B cell (primary cell): ENCODE measurements around the gene TRABD2A. TPM values are rescaled to one million over a fixed set of nuclear protein-coding genes. Genes with fewer than 3 reads are reported as not detected.

ENCODE experiments used
- ATAC-seq: fragments of 200-7000 bp; cut with Tn5 transposase; one replicate; pipeline ENCODE4 v1.10.0; 2021; ENCODE audit warnings: low read depth, mild to moderate bottlenecking, moderate number of reproducible peaks, moderate library complexity
- CTCF ChIA-PET: fragments of 350-600 bp; sonication (Branson Sonifier 250); formaldehyde crosslinking; loops from one replicate; lab custom pipeline; 2021; ENCODE audit warnings: antibody characterized with exemption, inconsistent platforms; lab: Charles Lee
- POLR2A ChIA-PET: fragments of 350-600 bp; sonication (Branson Sonifier 250); formaldehyde crosslinking; loops from one replicate; lab custom pipeline; 2021; ENCODE audit warnings: antibody characterized with exemption; lab: Charles Lee
- DNase-seq: peaks from one replicate; pipeline ENCODE4 v3.0.0; 2013
- H2AFZ ChIP-seq: 2 replicates; pipeline ENCODE4 v1.6.1; 2012; ENCODE audit warnings: mild to moderate bottlenecking, low read depth, low read length; ENCODE audit not compliant: insufficient read depth, poor library complexity, severe bottlenecking
- H3K27ac ChIP-seq, 2 donors: 1 replicate in 1 of 2; 2 replicates in 1 of 2; pipeline ENCODE4 v1.5.1; 2012 to 2013; ENCODE audit warnings: low read length in 2 of 2, mild to moderate bottlenecking in 2 of 2, moderate library complexity in 1 of 2
- H3K27me3 ChIP-seq, 4 experiments: fragments of 200-600 bp in 1 of 4; sonication (generic) in 1 of 4; replicated peaks in 1 of 4; 1 replicate in 2 of 4; 2 replicates in 2 of 4; pipeline versions ENCODE4 v1.6.1 to v1.7.0; 2013 to 2016; ENCODE audit warnings: low read length in 3 of 4, mild to moderate bottlenecking in 2 of 4, mixed read lengths in 1 of 4, moderate library complexity in 1 of 4; ENCODE audit not compliant: insufficient read depth in 4 of 4, control insufficient read depth in 3 of 4; ENCODE audit errors: control extremely low read depth in 1 of 4
- H3K36me3 ChIP-seq, 2 experiments: replicated peaks in 1 of 2; 1 replicate in 1 of 2; 2 replicates in 1 of 2; pipeline versions ENCODE4 v1.6.1 to v1.7.1; 2013; ENCODE audit warnings: low read length in 1 of 2; ENCODE audit not compliant: insufficient read depth in 2 of 2, control insufficient read depth in 1 of 2; ENCODE audit errors: control extremely low read depth in 1 of 2, extremely low read depth in 1 of 2
- H3K4me1 ChIP-seq, 2 donors: fragments of 200-600 bp in 1 of 2; sonication (generic) in 1 of 2; 1 replicate in 1 of 2; 2 replicates in 1 of 2; pipeline versions ENCODE4 v1.5.1 to v1.6.1; 2013 to 2017; ENCODE audit warnings: low read length in 2 of 2; ENCODE audit not compliant: control insufficient read depth in 2 of 2, insufficient read depth in 2 of 2
- H3K4me2 ChIP-seq: replicated peaks from 2 replicates; pipeline ENCODE3; 2012; ENCODE audit warnings: mild to moderate bottlenecking, low read depth, low read length; ENCODE audit not compliant: poor library complexity, severe bottlenecking
- H3K4me3 ChIP-seq, 5 experiments: fragments of 200-600 bp in 1 of 5; sonication (generic) in 1 of 5; 1 replicate in 3 of 5; 2 replicates in 2 of 5; pipeline versions ENCODE4 v1.5.1 to v1.7.0; 2011 to 2016; ENCODE audit warnings: low read length in 4 of 5, mild to moderate bottlenecking in 4 of 5, low read depth in 2 of 5, control low read depth in 1 of 5, moderate library complexity in 1 of 5; ENCODE audit not compliant: insufficient read depth in 1 of 5; ENCODE audit errors: control extremely low read depth in 1 of 5, extremely low read depth in 1 of 5
- H3K79me2 ChIP-seq: fragments of 200-600 bp; sonication (generic); one replicate; pipeline ENCODE4 v1.6.0; 2016; ENCODE audit warnings: low read length; ENCODE audit not compliant: control insufficient read depth, insufficient read depth
- H3K9ac ChIP-seq: fragments of 200-600 bp; sonication (generic); 2 replicates; pipeline ENCODE4 v1.6.1; 2017; ENCODE audit warnings: mild to moderate bottlenecking, low read length, moderate library complexity
- H3K9me3 ChIP-seq, 3 donors: one replicate each; pipeline versions ENCODE4 v1.6.1 to v1.7.1; 2013; ENCODE audit warnings: low read length in 2 of 3; ENCODE audit not compliant: control insufficient read depth in 2 of 3, insufficient read depth in 1 of 3; ENCODE audit errors: control extremely low read depth in 1 of 3
- H4K20me1 ChIP-seq: 2 replicates; pipeline ENCODE4 v1.6.0; 2012; ENCODE audit warnings: mild to moderate bottlenecking, low read length; ENCODE audit not compliant: insufficient read depth, control insufficient read depth, poor library complexity, severe bottlenecking
- H3K27ac Mint-ChIP-seq: one replicate; pipeline ENCODE4 v1.8.0; 2021; ENCODE audit warnings: mixed read lengths
- H3K27me3 Mint-ChIP-seq: one replicate; pipeline ENCODE4 v1.8.0; 2021; ENCODE audit warnings: mixed read lengths
- H3K4me1 Mint-ChIP-seq: one replicate; pipeline ENCODE4 v1.8.0; 2021; ENCODE audit warnings: mixed read lengths
- H3K4me3 Mint-ChIP-seq: one replicate; pipeline ENCODE4 v1.8.0; 2021; ENCODE audit warnings: mixed read lengths
- H3K9me3 Mint-ChIP-seq: one replicate; pipeline ENCODE4 v1.8.0; 2022; ENCODE audit warnings: mixed read lengths; ENCODE audit not compliant: insufficient read depth
- CTCF ChIP-seq: fragments of 200-600 bp; IDR thresholded peaks from one replicate; pipeline ENCODE4 v1.8.0; 2022; ENCODE audit warnings: antibody characterized with exemption, mild to moderate bottlenecking
- EZH2 ChIP-seq: IDR thresholded peaks from 2 replicates; pipeline ENCODE4 v1.6.1; 2012; ENCODE audit warnings: borderline replicate concordance, low read depth, mild to moderate bottlenecking, moderate library complexity, low read length; ENCODE audit not compliant: insufficient read depth, poor library complexity, severe bottlenecking
- intact Hi-C: fragments of 100-400 bp; cut with micrococcal nuclease; formaldehyde crosslinking; loops from one replicate; pipeline ENCODE4 v1.10.0; 2022
- polyA plus RNA-seq: library from polyadenylated mRNA; depleted of rRNA; stranded (reverse); fragments of >200 nt; gene quantifications from 2 replicates; pipeline ENCODE4 v1.2.3, GENCODE V29; 2012
- total RNA-seq, 2 donors: library from RNA; stranded (reverse); fragments of 120-200 nt in 1 of 2; gene quantifications; 1 replicate in 1 of 2; 2 replicates in 1 of 2; pipeline versions ENCODE4 v1.2.3 to v1.2.4, GENCODE V29; 2013 to 2022

TRABD2A gene
- total and polyA plus RNA-seq, 2 donors (not counting 1 experiment from before 2014, with no cell fraction given): 10.1 to 11.3 TPM

GRCh38 chr2:84923009-84923408 lies 42.1 kb upstream of the TRABD2A start:
- Histone ChIP-seq H4K20me1 (no peaks in the 10 kb centered on the region), H3K4me1 (peaks cover 53 to 77% of the 10 kb centered on the region in 2 donors)
- intact Hi-C loops: no loop called here

More at GRCh38 chr2:84923009-84923408, 42.1 kb upstream of the TRABD2A start:
- CTCF ChIA-PET: interaction anchor here (9.1 to 11.3 kb wide), 2 partner anchors 17 to 40 kb away, joined by 159 to 316 read pairs; partner anchors contain the start of genes TMSB10 and TRABD2A
- H3K36me3 ChIP-seq: no peaks in the 10 kb centered on the region
- Mint-ChIP-seq H3K4me3 (no peak overlapping the region), H3K27ac (no peak overlapping the region), H3K9me3 (peaks cover 2% of the 10 kb centered on the region), H3K27me3 (no peaks in the 10 kb centered on the region), H3K4me1 (peaks cover 70% of the 10 kb centered on the region)
- no peak for ATAC-seq
- H3K27me3 ChIP-seq: no peaks in the 10 kb centered on the region
- H3K4me3 ChIP-seq: no peak overlapping the region
- H2AFZ ChIP-seq: no peak overlapping the region
- DNase-seq: no peak
- TF ChIP-seq EZH2 (no peak), CTCF (no peak)
- H3K79me2 ChIP-seq: peaks cover 15% of the 10 kb centered on the region
- no peak overlapping the region for H3K4me2 ChIP-seq
- H3K27ac ChIP-seq: no peak overlapping the region
- POLR2A ChIA-PET: interaction anchor here (6.8 kb wide), 1 partner anchor 17 kb away, joined by 129 read pairs; the partner anchor contains the start of gene TMSB10
- peaks cover 0 to 6% (median 0%) of the 10 kb centered on the region in 3 donors for H3K9me3 ChIP-seq
- H3K9ac ChIP-seq: no peak overlapping the region
